Activated gamma-delta T cell (primary cell): ENCODE measurements around the gene IER3IP1.
"Not testable (repeated sequence)": the region's sequence is repeated elsewhere in the genome, so short reads cannot be mapped to it uniquely, and the experiment has no call there.

Source experiments
- DNase-seq: peaks from one replicate; lab custom pipeline; 2025; lab: John Stamatoyannopoulos, UW

IER3IP1 gene

DNA sequence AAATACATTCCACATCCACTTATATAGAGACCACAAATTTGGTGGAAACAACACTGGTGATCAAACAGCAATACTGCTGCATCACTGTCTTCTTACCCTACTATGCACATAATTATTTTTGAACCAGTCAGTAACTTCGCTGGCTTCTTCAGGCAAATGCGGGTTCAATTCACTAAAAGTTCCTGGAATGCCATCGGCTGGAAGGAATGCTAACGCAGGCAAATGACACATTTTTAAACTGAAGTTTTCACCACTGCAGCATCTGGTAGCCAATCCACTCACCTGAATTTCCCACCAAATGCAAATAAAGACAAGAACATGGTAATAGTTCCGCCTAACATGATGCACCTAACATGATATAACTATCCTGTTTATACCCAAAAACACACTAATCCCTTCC is 15.9 kb downstream of the IER3IP1 start:
- no peak for DNase-seq

DNA sequence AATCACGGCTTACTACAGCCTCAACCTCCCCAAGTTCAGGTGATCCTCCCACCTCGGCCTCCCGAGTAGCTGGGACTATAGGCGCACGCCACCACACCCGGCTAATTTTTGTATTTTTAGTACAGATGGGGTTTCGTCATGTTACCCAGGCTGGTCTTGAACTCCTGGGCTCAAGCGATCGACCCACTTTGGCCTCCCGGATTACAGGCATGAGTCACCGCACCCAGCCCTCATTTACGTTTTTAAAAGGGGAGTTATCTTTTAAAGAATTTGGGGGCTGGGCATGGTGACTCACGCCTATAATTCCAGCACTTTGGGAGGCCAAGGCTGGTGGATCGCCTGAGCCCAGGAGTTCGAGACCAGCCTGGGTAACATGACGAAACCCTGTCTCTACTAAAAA is 17.8 kb downstream of the IER3IP1 start:
- DNase-seq: not testable (repeated sequence)

- no peak for DNase-seq
Measured at GRCh38 chr18:47151439-47151838, 24.7 kb downstream of the IER3IP1 start.

- no peak for DNase-seq
Measured at GRCh38 chr18:47150824-47151366, 25.3 kb downstream of the IER3IP1 start.

DNA sequence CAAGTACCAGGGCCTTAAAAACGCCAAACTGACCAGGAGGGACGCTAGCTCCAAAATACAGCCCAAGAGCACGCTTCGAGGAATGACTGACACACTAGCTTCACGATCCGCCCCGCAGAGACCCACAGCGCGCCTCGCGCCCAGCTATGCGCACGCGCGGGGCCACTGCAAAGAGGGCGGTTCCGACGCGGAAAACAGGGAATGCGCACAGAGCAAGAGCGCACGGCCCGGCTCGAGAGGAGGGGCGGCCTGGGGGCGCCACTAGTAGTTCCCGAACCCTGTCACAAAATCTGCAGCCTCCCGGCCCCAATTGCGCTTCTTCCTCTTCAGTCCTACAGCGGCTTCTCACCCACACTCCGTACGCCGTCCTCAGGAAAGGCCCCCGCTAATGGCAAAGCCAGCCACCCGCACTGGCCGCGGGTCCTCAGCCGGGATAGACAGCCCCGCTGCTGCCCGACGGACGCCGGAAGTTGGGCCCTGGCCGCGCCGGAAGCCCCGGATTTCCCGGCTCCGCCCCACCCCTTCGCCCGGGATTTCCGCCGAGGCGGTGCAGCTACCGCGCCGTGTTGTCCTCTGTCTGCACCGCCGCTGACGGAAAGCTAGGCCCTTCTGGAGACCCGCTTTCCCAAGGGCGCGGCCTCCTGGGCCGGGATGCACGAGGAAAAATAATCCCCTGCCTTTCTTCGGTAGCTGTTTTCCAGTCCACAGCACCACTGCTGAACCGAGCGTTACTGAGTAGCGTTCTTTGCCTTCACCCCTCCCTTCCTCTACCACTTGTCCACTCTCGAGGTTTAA is 25.9 kb downstream of the IER3IP1 start, which contains the start of gene HDHD2:
TSS of gene HDHD2 (minus strand) at position 472 of the 795 bp plus-strand sequence. CDS start 14,061 bp downstream, outside the sequence.
- peak; percentile 61 for DNase-seq

- DNase-seq: no peak
Measured at GRCh38 chr18:47149457-47150028, 26.6 kb downstream of the IER3IP1 start.

GRCh38 chr18:47146206-47146605 is 30.0 kb downstream of the IER3IP1 start:
- no peak for DNase-seq

- no peak for DNase-seq
Measured at GRCh38 chr18:47143899-47144485, 32.2 kb downstream of the IER3IP1 start.

DNA sequence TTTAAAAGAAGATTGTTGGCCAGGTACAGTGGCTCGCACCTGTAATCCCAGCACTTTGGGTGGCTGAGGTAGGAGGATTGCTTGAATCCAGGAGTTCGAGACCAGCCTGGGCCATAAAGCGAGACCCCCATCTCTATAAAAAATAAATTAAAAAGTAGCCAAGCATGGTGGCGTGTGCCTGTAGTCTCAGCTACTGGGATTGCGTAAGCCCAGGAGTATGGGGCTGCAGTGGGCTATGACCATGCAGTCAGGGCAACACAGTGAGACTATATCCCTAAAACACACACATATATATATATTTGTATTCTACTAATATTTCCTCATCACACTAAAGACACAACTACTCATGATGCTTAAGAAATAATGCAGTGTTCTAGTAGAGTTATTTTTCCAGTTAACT is 33.0 kb downstream of the IER3IP1 start:
- DNase-seq: no peak

DNA sequence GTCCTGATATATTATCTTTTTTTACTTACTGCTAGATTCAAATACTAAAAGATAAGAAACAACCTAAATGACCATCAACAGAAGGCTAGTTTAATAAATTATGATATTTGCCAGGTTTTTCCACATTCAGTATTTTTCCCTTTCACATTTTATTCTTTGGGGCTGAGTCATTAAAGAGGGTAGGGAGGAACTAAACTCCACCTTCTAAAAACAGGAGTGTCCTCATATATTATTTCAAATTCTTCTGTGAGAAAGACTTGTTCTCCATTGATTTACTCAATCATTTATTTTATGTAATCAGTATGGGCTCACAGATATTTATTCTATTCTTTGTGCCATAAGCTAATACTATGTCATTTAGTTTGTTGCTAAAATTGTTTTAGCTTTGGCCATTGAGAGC is 34.9 kb downstream of the IER3IP1 start:
- no peak for DNase-seq

DNA sequence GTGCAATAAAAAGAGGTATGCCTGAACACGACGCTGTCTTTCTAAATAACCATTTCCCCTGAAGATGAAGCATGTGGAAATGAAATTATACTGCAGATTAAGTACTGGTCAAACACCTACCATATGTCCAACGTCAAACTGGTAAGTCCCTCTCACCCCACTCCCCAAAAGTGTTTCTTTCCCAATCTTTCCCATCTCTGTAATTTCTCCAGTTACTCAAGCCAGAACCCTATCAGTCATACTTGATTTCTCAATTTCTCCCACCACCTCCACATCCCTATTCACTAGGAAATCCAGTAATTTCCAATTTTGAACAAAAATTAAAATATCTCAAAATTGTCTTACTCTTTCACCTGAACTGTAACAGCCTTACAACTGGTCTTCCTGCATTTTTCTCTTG is 55.0 kb downstream of the IER3IP1 start:
- no peak for DNase-seq

DNA sequence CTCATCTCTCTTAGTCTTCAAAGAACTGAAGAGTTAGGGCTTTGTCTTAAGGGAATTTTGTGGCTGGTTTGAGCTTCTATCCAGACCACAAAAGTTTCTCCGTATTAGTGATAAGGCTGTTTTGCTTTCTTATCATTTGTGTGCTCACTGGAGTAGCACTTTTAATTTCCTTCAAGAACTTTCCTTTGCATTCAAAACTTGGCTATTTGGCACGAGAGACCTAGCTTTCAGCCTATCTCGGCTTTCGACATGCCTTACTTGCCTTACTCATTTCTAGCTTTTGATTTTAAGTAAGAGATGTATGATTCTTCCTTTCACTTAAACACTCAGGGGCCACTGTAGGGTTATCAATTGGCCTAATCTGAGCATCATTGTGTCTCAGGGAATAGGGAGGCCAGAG is 55.7 kb downstream of the IER3IP1 start:
- DNase-seq: no peak

DNA sequence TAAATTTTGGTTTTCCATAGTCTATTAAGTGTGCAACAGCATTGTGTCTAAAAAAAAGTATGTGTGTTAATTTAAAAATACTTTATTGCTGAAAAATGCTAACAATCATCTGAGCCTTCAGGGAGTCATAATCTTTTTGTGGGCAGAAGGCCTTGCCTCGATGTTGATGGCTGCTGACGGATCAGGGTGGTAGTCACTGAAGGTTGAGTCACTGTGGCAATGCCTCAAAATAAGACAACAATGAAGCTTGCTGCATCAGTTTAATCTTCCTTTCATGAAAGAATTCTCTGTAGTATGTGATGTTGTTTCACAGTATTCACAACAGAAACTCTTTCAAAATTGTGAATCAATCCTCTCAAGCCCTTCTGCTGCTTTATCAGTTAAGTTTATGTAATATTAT is 57.2 kb downstream of the IER3IP1 start:
- DNase-seq: no peak

- no peak for DNase-seq
Measured at GRCh38 chr18:47115205-47115604, 61.0 kb downstream of the IER3IP1 start.

DNA sequence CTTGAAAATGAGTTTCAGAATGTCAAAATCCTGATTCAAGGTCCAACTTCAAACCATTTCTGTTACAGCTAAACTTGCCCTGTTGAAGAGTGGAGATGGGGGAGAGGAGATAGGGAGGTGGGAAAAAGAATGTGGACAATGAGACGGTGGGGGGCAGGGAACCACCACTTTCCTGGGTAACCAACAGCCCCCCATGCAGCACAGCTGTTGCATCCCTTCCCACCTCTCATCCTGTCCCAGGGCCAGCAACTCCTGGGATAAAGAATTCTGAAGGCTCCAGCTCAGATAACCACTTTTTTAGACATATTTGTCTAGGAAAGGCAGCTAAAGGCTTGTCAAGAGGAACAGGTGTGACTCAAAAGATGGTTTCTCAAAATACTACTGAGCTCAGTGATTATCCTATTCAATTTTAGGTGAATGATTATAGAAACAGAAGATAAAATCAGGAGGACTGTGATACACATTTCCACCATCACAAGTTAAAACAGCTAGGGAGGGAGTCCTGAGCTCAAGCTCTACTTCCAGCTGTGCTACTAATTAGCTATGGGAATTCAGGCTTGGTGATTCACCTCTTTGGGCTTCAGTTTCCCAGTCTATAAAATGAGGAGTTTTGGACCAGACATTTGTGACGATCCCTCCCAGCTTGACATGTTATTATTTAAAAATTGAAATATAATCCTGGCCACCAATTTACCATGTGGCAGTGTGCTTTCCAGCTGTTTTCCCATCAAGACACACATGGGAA is 62.2 kb downstream of the IER3IP1 start:
- DNase-seq: no peak

DNA sequence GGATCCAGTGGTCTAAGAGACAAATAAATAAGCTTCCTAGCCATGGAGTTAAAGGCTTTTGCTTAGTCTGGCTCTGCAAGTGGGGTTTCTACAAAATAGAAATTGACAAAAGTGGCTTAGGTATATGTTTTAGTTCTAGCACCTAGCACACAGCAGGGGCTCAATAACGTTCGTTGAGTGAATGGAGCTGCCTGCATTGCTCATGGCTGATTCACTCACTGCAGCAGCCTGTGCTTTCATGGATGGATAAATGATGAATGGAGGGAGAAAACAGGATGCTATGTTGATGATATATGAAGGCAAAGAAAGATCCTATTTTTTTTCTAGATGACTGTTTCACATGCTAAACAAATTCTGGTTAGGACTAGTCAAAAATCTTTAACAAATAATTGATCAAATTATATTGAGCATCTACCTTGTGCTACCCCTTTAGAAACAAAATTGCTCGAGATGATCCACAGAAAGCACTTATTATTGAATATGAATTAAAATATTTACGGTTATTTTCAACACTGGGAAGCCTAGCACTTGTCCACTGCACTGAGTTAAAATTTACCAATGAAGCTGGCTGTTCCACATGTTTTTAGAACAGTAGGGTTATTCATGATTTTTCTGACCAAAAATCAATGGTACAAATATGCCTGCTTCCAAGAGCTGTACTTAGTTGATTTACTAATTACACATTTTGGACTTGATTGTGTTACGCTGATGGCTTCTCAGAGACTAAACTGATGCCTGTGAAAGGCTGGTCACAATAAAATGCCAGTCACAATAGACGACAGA is 65.5 kb downstream of the IER3IP1 start:
- DNase-seq: no peak

DNA sequence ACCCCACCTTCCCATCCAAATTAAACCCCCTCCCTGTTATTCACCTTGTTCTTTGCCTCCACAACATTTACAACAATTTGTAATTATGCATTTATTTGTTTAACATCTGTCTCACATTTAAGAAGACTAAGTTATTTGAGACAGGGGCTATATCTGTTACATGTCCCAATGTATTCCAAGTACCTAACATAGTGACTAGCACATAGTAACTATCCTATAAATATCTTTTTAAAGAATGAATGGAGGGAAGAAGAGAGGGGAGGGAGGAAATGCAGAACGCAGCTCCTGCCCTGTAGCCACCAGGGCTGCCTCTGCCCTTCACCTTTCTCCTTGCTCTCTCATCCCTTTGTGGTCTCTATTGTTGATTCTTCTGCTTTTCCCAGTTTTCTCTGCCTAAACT is 66.4 kb downstream of the IER3IP1 start:
- DNase-seq: no peak

DNA sequence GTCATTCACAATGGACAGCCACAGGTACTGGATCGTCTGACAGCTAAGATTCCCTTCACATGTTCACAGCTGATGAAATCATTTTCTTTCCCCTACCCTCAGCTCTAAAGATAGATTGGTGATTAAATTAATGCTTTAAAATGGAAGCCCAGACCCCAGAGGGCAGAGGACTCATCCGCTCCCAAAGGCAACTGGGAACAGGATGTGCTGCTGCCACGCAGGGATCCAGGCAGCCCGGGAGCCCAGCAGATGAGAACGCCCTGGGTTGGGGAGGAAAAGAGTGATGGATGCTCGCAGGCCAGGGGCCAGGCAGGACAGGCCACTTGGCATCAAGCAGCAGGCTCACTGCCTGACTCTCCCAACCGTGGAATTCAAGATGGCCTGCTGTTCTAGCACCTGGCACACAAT is 67.2 kb downstream of the IER3IP1 start:
- no peak for DNase-seq

DNA sequence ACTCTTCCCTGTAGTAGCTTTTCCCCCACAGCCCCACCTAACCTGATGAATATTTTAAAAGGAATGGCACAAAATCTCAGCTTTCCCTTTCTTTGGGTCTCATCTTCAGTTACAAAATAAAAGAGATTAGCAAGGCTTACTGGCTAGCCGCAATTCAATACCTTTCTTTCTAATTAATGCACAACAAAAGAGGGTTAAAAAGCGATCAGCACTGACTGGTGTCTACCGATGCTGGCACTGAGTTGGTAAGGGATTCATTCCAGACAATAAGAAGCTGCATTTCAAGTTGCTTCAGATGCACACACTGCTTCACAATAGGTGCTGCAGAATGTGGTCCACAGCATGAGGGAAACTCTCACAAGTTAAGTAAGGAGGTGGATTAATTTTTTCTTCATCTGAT is 67.8 kb downstream of the IER3IP1 start:
- DNase-seq: no peak
